BJ (cell line): ENCODE results near the gene ZNF536. TPM values are rescaled to one million over a fixed set of nuclear protein-coding genes. Genes with fewer than 3 reads are reported as not detected.
"Not testable (repeated sequence)": the region's sequence is repeated elsewhere in the genome, so short reads cannot be mapped to it uniquely, and the experiment has no call there.

Experiments
- CTCF ChIA-PET: fragments of 350-600 bp; formaldehyde crosslinking; extraction: SDS; loops from one replicate; lab custom pipeline; 2021; ENCODE audit warnings: antibody characterized with exemption, inconsistent platforms; lab: Yijun Ruan, JAX
- POLR2A ChIA-PET: fragments of 300-600 bp; sonication (Branson Sonifier 250); formaldehyde crosslinking; extraction: SDS; loops from one replicate; lab custom pipeline; 2021; ENCODE audit warnings: antibody characterized with exemption; lab: Charles Lee
- DNase-seq: peaks from one replicate; pipeline ENCODE4 v3.0.0-alpha.2; 2011; ENCODE audit warnings: low read depth
- H3K27me3 ChIP-seq: 2 replicates; pipeline ENCODE4 v1.6.0; 2011; ENCODE audit warnings: low read length; ENCODE audit not compliant: control insufficient read depth, insufficient read depth
- H3K36me3 ChIP-seq: 2 replicates; pipeline ENCODE4 v1.5.1; 2011; ENCODE audit warnings: low read length; ENCODE audit not compliant: control insufficient read depth, insufficient read depth
- H3K4me3 ChIP-seq: 2 replicates; pipeline ENCODE4 v1.5.1; 2011; ENCODE audit warnings: low read depth, mild to moderate bottlenecking, control low read depth, low read length
- polyA plus RNA-seq: library from polyadenylated mRNA; depleted of rRNA; stranded (reverse); fragments of >200 nt; gene quantifications from 2 replicates; pipeline ENCODE4 v1.2.3, GENCODE V29; 2011
- TF ChIP-seq, protein P1 (sequence below): IDR thresholded peaks from 2 replicates; pipeline ENCODE4 v1.5.1; 2011; ENCODE audit warnings: low read depth, mild to moderate bottlenecking, control low read depth, inconsistent platforms, low read length, moderate library complexity; ENCODE audit not compliant: insufficient read depth

Gene ZNF536
- polyA plus RNA-seq, 1 experiment: not detected

DNA sequence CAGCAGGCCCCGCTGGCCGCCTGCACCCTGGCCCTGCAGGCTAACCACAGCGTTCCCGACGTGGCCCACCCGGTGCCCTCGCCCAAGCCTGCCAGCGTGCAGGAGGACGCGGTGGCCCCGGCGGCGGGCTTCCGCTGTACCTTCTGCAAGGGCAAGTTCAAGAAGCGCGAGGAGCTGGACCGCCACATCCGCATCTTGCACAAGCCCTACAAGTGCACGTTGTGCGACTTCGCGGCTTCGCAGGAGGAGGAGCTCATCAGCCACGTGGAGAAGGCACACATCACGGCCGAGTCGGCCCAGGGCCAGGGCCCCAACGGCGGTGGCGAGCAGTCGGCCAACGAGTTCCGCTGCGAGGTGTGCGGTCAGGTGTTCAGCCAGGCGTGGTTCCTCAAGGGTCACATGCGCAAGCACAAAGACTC, 72.1 kb downstream of the ZNF536 start:
- no peak for DNase-seq
- ChIA-PET POLR2A (no interaction called here), CTCF (interaction anchor here (0.6 kb wide), 1 partner anchor 965 kb away, joined by 3 read pairs; no protein-coding TSS in a partner anchor)
- no peaks in the 10 kb centered on the region for H3K27me3 ChIP-seq
- H3K36me3 ChIP-seq: no peaks in the 10 kb centered on the region
- H3K4me3 ChIP-seq: no peak overlapping the region
- TF ChIP-seq, protein P1, sequence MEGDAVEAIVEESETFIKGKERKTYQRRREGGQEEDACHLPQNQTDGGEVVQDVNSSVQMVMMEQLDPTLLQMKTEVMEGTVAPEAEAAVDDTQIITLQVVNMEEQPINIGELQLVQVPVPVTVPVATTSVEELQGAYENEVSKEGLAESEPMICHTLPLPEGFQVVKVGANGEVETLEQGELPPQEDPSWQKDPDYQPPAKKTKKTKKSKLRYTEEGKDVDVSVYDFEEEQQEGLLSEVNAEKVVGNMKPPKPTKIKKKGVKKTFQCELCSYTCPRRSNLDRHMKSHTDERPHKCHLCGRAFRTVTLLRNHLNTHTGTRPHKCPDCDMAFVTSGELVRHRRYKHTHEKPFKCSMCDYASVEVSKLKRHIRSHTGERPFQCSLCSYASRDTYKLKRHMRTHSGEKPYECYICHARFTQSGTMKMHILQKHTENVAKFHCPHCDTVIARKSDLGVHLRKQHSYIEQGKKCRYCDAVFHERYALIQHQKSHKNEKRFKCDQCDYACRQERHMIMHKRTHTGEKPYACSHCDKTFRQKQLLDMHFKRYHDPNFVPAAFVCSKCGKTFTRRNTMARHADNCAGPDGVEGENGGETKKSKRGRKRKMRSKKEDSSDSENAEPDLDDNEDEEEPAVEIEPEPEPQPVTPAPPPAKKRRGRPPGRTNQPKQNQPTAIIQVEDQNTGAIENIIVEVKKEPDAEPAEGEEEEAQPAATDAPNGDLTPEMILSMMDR: no peak

DNA sequence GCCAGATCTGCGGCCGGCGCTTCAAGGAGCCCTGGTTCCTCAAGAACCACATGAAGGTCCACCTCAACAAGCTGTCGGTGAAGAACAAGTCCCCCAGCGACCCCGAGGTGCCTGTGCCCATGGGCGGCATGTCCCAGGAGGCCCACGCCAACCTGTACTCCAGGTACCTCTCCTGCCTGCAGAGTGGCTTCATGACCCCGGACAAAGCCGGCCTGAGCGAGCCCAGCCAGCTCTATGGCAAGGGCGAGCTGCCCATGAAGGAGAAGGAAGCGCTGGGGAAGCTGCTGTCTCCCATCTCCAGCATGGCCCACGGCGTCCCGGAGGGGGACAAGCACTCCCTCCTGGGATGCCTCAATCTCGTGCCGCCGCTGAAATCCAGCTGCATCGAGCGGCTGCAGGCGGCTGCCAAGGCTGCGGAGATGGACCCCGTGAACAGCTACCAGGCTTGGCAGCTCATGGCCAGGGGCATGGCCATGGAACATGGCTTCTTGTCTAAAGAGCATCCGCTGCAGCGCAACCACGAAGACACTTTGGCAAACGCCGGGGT, 72.6 kb downstream of the ZNF536 start:
- CTCF ChIA-PET: no interaction called here

DNA sequence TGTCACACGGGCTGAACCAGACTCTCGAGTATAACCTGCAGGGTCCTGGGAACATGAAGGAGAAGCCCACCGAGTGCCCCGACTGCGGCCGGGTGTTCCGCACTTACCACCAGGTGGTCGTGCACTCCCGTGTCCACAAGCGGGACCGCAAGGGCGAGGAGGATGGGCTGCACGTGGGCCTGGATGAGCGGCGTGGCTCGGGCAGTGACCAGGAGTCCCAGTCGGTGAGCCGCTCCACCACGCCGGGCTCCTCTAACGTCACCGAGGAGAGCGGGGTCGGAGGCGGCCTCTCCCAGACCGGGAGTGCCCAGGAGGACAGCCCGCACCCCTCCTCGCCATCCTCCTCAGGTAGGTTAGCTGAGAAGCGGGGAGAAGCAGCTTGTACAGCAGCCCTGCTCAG, 73.2 kb downstream of the ZNF536 start:
- CTCF ChIA-PET: no interaction called here
- Histone ChIP-seq H3K4me3 (no peak overlapping the region), H3K27me3 (no peaks in the 10 kb centered on the region), H3K36me3 (no peaks in the 10 kb centered on the region)
- TF ChIP-seq, protein P1: no peak
- DNase-seq: no peak
- POLR2A ChIA-PET: no interaction called here

More for the DNA sequence above, 72.6 kb downstream of the ZNF536 start:
- TF ChIP-seq, protein P1: no peak
- DNase-seq: no peak
- Histone ChIP-seq H3K4me3 (no peak overlapping the region), H3K27me3 (no peaks in the 10 kb centered on the region), H3K36me3 (no peaks in the 10 kb centered on the region)
- POLR2A ChIA-PET: no interaction called here

DNA sequence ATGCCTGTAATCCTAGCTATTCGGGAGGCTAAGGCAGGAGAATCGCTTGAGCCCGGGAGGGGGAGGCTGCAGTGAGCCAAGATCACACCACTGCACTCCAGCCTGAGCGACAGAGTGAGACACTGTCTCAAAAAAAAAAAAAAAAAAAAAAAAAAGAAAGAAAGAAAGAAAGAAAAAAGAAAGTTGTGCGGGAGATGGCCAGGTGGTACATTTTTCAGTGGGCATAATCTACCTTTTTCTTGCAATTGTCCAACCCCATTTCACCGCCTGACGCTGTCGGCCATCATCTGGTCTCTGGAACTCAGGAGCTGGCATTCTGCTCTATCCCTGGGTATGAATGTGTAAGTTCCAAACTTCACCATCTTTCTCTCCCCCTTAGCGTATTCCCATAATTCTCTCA, 73.9 kb downstream of the ZNF536 start:
- H3K36me3 ChIP-seq, DNase-seq, H3K27me3 ChIP-seq, CTCF ChIA-PET, H3K4me3 ChIP-seq, POLR2A ChIA-PET: not testable (repeated sequence)

DNA sequence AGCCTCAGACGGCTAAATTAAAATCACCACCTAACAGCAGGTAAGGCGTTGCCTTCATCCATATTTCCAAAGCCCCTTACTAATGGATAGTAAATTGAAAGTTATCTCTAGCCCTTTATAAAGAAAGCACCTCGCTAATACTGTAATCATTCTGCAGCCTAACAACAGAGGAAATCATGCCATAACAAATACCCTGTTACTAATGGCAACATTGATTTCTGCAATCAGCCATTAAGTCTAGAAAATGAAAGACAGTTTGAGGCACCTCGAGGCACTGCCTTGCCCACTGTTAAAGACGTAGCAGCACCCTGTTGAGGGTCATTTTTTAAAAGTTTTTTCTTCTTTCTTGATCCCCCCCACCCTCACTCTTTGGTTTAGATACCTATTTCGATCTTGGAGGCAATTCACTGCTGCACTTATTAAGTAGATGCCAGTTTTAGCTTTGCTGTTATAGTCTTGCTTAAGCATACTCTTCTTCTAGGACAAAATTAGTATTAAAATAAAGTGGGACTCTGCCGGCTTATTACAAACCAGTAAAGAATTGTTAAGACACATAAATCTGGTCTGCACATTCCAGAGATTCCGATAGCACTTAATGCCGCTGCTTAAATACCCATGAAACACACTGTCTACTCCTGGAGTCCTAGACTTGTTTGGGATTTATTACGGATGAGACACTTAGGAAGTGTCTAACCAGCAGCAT, 74.8 kb downstream of the ZNF536 start:
- TF ChIP-seq, protein P1: no peak
- Histone ChIP-seq H3K36me3 (no peaks in the 10 kb centered on the region), H3K4me3 (no peak overlapping the region), H3K27me3 (no peaks in the 10 kb centered on the region)
- DNase-seq: no peak
- ChIA-PET CTCF (interaction anchor here (1.2 kb wide), 1 partner anchor 687 kb away, joined by 3 read pairs; no protein-coding TSS in a partner anchor), POLR2A (no interaction called here)
